Measurements from ENCODE around the gene DIPK1B. TPM values are rescaled to one million over a fixed set of nuclear protein-coding genes. Genes with fewer than 3 reads are reported as not detected.
"Not testable (repeated sequence)": the region's sequence is repeated elsewhere in the genome, so short reads cannot be mapped to it uniquely, and the experiment has no call there.

Gene DIPK1B
- polyA plus RNA-seq, 1 donor from 2014 or later: 65.1 TPM

GRCh38 chr9:136755302-136756133 is 43.1 kb downstream of the DIPK1B start:
- not testable (repeated sequence) for H3K4me3 ChIP-seq (ENCODE audit: low read length); H3K4me2 ChIP-seq (ENCODE audit: low read length); H3K9me2 ChIP-seq (ENCODE audit: insufficient read depth, low read length); H3F3A ChIP-seq (ENCODE audit: insufficient read depth, low read length, poor library complexity, severe bottlenecking); H4K20me1 ChIP-seq (ENCODE audit: insufficient read depth); H3K9me3 ChIP-seq (ENCODE audit: low read length); H3K9ac ChIP-seq (ENCODE audit: low read length); H3K36me3 ChIP-seq (ENCODE audit: insufficient read depth, low read length); H3K27me3 ChIP-seq (ENCODE audit: insufficient read depth, low read depth, low read length); H3K79me2 ChIP-seq (replicated peaks; ENCODE audit: insufficient read depth, low read length); H2AFZ ChIP-seq (ENCODE audit: low read depth, low read length); H3K27ac ChIP-seq (ENCODE audit: low read length)

DNA sequence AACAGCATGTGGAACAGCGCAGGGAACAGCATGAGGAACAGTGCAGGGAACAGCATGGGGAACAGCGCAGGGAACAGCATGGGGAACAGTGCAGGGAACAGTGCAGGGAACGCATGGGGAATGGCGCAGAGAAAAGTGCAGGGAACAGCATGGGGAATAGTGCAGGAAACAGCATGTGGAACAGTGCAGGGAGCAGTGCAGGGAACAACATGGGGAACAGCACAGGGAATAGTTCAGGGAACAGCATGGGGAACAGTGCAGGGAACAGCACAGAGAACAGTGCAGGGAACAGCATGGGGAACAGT is 43.7 kb downstream of the DIPK1B start:
- Histone ChIP-seq H3F3A (ENCODE audit: insufficient read depth, low read length, poor library complexity, severe bottlenecking) (no peaks in the 10 kb centered on the region), H3K27me3 (ENCODE audit: insufficient read depth, low read depth, low read length) (no peaks in the 10 kb centered on the region), H4K20me1 (ENCODE audit: insufficient read depth) (no peaks in the 10 kb centered on the region), H3K79me2 (replicated peaks; ENCODE audit: insufficient read depth, low read length) (no peaks in the 10 kb centered on the region), H3K36me3 (ENCODE audit: insufficient read depth, low read length) (no peaks in the 10 kb centered on the region), H2AFZ (ENCODE audit: low read depth, low read length) (no peak overlapping the region), H3K9me3 (ENCODE audit: low read length) (no peaks in the 10 kb centered on the region), H3K9me2 (ENCODE audit: insufficient read depth, low read length) (no peaks in the 10 kb centered on the region), H3K27ac (ENCODE audit: low read length) (no peak overlapping the region), H3K4me3 (ENCODE audit: low read length) (no peak overlapping the region), H3K9ac (ENCODE audit: low read length) (no peak overlapping the region), H3K4me2 (ENCODE audit: low read length) (no peak overlapping the region)
- TF ChIP-seq, protein P1, sequence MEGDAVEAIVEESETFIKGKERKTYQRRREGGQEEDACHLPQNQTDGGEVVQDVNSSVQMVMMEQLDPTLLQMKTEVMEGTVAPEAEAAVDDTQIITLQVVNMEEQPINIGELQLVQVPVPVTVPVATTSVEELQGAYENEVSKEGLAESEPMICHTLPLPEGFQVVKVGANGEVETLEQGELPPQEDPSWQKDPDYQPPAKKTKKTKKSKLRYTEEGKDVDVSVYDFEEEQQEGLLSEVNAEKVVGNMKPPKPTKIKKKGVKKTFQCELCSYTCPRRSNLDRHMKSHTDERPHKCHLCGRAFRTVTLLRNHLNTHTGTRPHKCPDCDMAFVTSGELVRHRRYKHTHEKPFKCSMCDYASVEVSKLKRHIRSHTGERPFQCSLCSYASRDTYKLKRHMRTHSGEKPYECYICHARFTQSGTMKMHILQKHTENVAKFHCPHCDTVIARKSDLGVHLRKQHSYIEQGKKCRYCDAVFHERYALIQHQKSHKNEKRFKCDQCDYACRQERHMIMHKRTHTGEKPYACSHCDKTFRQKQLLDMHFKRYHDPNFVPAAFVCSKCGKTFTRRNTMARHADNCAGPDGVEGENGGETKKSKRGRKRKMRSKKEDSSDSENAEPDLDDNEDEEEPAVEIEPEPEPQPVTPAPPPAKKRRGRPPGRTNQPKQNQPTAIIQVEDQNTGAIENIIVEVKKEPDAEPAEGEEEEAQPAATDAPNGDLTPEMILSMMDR (IDR thresholded peaks at IDR 0.05; ENCODE audit: poor library complexity, severe bottlenecking): no peak
- TF ChIP-seq RAD21 (conservative IDR thresholded peaks at IDR 0.05) (no peak), MXI1 (conservative IDR thresholded peaks at IDR 0.05; ENCODE audit: poor library complexity, severe bottlenecking) (no peak)

- H2AFZ ChIP-seq (ENCODE audit: low read depth, low read length): no peak overlapping the region
- H3K36me3 ChIP-seq (ENCODE audit: insufficient read depth, low read length): no peaks in the 10 kb centered on the region
- H3K9ac ChIP-seq (ENCODE audit: low read length): no peak overlapping the region
- H3K9me2 ChIP-seq (ENCODE audit: insufficient read depth, low read length): no peaks in the 10 kb centered on the region
- no peaks in the 10 kb centered on the region for H3K79me2 ChIP-seq (replicated peaks; ENCODE audit: insufficient read depth, low read length)
- no peaks in the 10 kb centered on the region for H3F3A ChIP-seq (ENCODE audit: insufficient read depth, low read length, poor library complexity, severe bottlenecking)
- no peaks in the 10 kb centered on the region for H4K20me1 ChIP-seq (ENCODE audit: insufficient read depth)
- no peak overlapping the region for H3K4me3 ChIP-seq (ENCODE audit: low read length)
- no peaks in the 10 kb centered on the region for H3K9me3 ChIP-seq (ENCODE audit: low read length)
- H3K27ac ChIP-seq (ENCODE audit: low read length): no peak overlapping the region
- no peaks in the 10 kb centered on the region for H3K27me3 ChIP-seq (ENCODE audit: insufficient read depth, low read depth, low read length)
- no peak for TF ChIP-seq SMC3 (conservative IDR thresholded peaks at IDR 0.05; ENCODE audit: poor library complexity)
- TF ChIP-seq, protein P2, sequence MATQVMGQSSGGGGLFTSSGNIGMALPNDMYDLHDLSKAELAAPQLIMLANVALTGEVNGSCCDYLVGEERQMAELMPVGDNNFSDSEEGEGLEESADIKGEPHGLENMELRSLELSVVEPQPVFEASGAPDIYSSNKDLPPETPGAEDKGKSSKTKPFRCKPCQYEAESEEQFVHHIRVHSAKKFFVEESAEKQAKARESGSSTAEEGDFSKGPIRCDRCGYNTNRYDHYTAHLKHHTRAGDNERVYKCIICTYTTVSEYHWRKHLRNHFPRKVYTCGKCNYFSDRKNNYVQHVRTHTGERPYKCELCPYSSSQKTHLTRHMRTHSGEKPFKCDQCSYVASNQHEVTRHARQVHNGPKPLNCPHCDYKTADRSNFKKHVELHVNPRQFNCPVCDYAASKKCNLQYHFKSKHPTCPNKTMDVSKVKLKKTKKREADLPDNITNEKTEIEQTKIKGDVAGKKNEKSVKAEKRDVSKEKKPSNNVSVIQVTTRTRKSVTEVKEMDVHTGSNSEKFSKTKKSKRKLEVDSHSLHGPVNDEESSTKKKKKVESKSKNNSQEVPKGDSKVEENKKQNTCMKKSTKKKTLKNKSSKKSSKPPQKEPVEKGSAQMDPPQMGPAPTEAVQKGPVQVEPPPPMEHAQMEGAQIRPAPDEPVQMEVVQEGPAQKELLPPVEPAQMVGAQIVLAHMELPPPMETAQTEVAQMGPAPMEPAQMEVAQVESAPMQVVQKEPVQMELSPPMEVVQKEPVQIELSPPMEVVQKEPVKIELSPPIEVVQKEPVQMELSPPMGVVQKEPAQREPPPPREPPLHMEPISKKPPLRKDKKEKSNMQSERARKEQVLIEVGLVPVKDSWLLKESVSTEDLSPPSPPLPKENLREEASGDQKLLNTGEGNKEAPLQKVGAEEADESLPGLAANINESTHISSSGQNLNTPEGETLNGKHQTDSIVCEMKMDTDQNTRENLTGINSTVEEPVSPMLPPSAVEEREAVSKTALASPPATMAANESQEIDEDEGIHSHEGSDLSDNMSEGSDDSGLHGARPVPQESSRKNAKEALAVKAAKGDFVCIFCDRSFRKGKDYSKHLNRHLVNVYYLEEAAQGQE (IDR thresholded peaks at IDR 0.05; ENCODE audit: borderline replicate concordance): no peak
- H3K4me2 ChIP-seq (ENCODE audit: low read length): no peak overlapping the region
Measured at GRCh38 chr9:136756836-136757235, 44.5 kb downstream of the DIPK1B start.

Data from neural cell (in vitro differentiated cells).